ENCODE measurements around the gene PLA2G4B.

- TF ChIP-seq CTCF (IDR thresholded peaks at IDR 0.05), result no peak
- TF ChIP-seq POLR2A (IDR thresholded peaks at IDR 0.05), result no peak
- TF ChIP-seq POLR2AphosphoS5 (IDR thresholded peaks at IDR 0.05), result no peak
- no peak for TF ChIP-seq EP300 (IDR thresholded peaks at IDR 0.05)
Observed at GRCh38 chr15:41838400-41838897, at the start of gene PLA2G4B.

Measured in sigmoid colon (tissue), 4 donors.